Endothelial cell of umbilical vein (primary cell): Measurements from ENCODE around the gene CXXC5. TPM values are rescaled to one million over a fixed set of nuclear protein-coding genes. Genes with fewer than 3 reads are reported as not detected.

ENCODE experiments used
- BruUV-seq: library from RNA; stranded (reverse); fragments of 400-500 nt; replicated peaks from 2 replicates; lab custom pipeline; 2021; lab: Mats Ljungman, UMichigan
- CTCF ChIA-PET: fragments of 300-600, 350-600 bp; sonication (Branson Sonifier 250); formaldehyde crosslinking; loops from one replicate; lab custom pipeline; 2021; ENCODE audit warnings: antibody characterized with exemption, inconsistent platforms; lab: Charles Lee
- POLR2A ChIA-PET: fragments of 300-600, 350-600 bp; sonication (Branson Sonifier 250); formaldehyde crosslinking; loops from one replicate; lab custom pipeline; 2021; ENCODE audit warnings: antibody characterized with exemption, inconsistent platforms; lab: Charles Lee
- DNase-seq: peaks from one replicate; pipeline ENCODE4 v3.0.0-alpha.2; 2011; ENCODE audit warnings: low read depth, low spot score
- FAIRE-seq: peaks from 2 replicates; lab custom pipeline; 2011; peaks lifted over from hg19 to GRCh38; lab: Jason Lieb, UNC
- H2AFZ ChIP-seq: 2 replicates; pipeline ENCODE4 v1.6.0; 2012; ENCODE audit warnings: low read depth, low read length, control low read depth, inconsistent platforms
- H3K27ac ChIP-seq: 2 replicates; pipeline ENCODE4 v1.5.1; 2011; ENCODE audit warnings: low read depth, mild to moderate bottlenecking, control low read depth, low read length, moderate library complexity; ENCODE audit not compliant: insufficient read depth
- H3K27me3 ChIP-seq, 2 experiments: 2 replicates each; pipeline versions ENCODE4 v1.6.0 to v1.6.1; 2011; ENCODE audit warnings: low read length in 2 of 2, mixed read lengths in 1 of 2; ENCODE audit not compliant: control insufficient read depth in 2 of 2, insufficient read depth in 2 of 2
- H3K36me3 ChIP-seq, 2 experiments: 2 replicates in 1 of 2; 3 replicates in 1 of 2; pipeline ENCODE4 v1.5.1; 2011; ENCODE audit warnings: low read length in 2 of 2, mild to moderate bottlenecking in 1 of 2, moderate library complexity in 1 of 2; ENCODE audit not compliant: control insufficient read depth in 2 of 2, insufficient read depth in 2 of 2; ENCODE audit errors: extremely low read depth in 1 of 2
- H3K4me1 ChIP-seq: 3 replicates; pipeline ENCODE4 v1.5.1; 2011; ENCODE audit warnings: mild to moderate bottlenecking, low read length; ENCODE audit not compliant: control insufficient read depth, insufficient read depth; ENCODE audit errors: extremely low read depth
- H3K4me2 ChIP-seq: 2 replicates; pipeline ENCODE4 v1.6.1; 2011; ENCODE audit warnings: low read length, control low read depth, mixed read lengths; ENCODE audit not compliant: insufficient read depth
- H3K4me3 ChIP-seq, 3 experiments: fragments of 200-600 bp in 1 of 3; sonication (generic), shearing (Covaris generic) in 1 of 3; replicated peaks in 1 of 3; 2 replicates each; pipeline ENCODE4 v1.5.1; 2011 to 2016; ENCODE audit warnings: control low read depth in 3 of 3, low read length in 3 of 3, mild to moderate bottlenecking in 2 of 3, inconsistent platforms in 1 of 3, low read depth in 1 of 3, moderate library complexity in 1 of 3; ENCODE audit not compliant: insufficient read depth in 1 of 3
- H3K79me2 ChIP-seq: 2 replicates; pipeline ENCODE4 v1.6.0; 2012; ENCODE audit warnings: low read length, inconsistent platforms; ENCODE audit not compliant: control insufficient read depth, insufficient read depth
- H3K9ac ChIP-seq: replicated peaks from 2 replicates; pipeline ENCODE3; 2011; ENCODE audit warnings: low read length, control low read depth; ENCODE audit not compliant: insufficient read depth; ENCODE audit errors: extremely low read depth
- H3K9me1 ChIP-seq: replicated peaks from 3 replicates; pipeline ENCODE4 v1.6.0; 2011; ENCODE audit warnings: mild to moderate bottlenecking, low read length; ENCODE audit not compliant: control insufficient read depth, insufficient read depth; ENCODE audit errors: extremely low read depth
- H3K9me3 ChIP-seq: replicated peaks from 2 replicates; pipeline ENCODE4 v1.5.1; 2012; ENCODE audit warnings: low read length, inconsistent platforms; ENCODE audit not compliant: control insufficient read depth, insufficient read depth
- H4K20me1 ChIP-seq: replicated peaks from 2 replicates; pipeline ENCODE3; 2011; ENCODE audit warnings: mild to moderate bottlenecking, low read length; ENCODE audit not compliant: control insufficient read depth, insufficient read depth; ENCODE audit errors: extremely low read depth
- EZH2 ChIP-seq: IDR thresholded peaks from 2 replicates; pipeline ENCODE4 v1.6.1; 2012; ENCODE audit warnings: borderline replicate concordance, low read depth, mild to moderate bottlenecking, moderate library complexity, low read length, inconsistent platforms; ENCODE audit not compliant: severe bottlenecking
- GATA2 ChIP-seq: IDR thresholded peaks from 2 replicates; pipeline ENCODE4 v1.7.0; 2011; ENCODE audit warnings: low read depth, mild to moderate bottlenecking, moderate library complexity, mixed read lengths, low read length; ENCODE audit not compliant: insufficient read length, insufficient read depth
- MYC ChIP-seq: IDR thresholded peaks from one replicate; pipeline ENCODE4 v1.6.1; 2011; ENCODE audit warnings: mild to moderate bottlenecking, low read depth, low read length
- POLR2A ChIP-seq: IDR thresholded peaks from 2 replicates; pipeline ENCODE4 v1.6.1; 2012; ENCODE audit warnings: low read depth, mild to moderate bottlenecking, control low read depth, low read length
- dilution Hi-C: fragments of 300-500 bp; cut with MboI; formaldehyde crosslinking; loops from one replicate; pipeline ENCODE4 v1.15.0; 2019; ENCODE audit warnings: low sequenced_read_pairs; ENCODE audit not compliant: extremely low pct_ligation_motif_present
- intact Hi-C: fragments of 100-400 bp; cut with micrococcal nuclease; formaldehyde crosslinking; loops from one replicate; pipeline ENCODE4 v1.10.0; 2022
- polyA plus RNA-seq, 4 experiments: library from polyadenylated mRNA; depleted of rRNA in 3 of 4; stranded (reverse) in 3 of 4; unstranded in 1 of 4; fragments of >200 nt; gene quantifications; 2 replicates each; pipeline versions ENCODE4 v1.2.1 to v1.2.3, GENCODE V29; 2011 to 2012; ENCODE audit warnings: missing spikeins in 1 of 4
- total RNA-seq: library from RNA; stranded (reverse); gene quantifications from 2 replicates; pipeline ENCODE4 v1.2.3, GENCODE V29; 2021

The CXXC5 gene
- total and polyA plus RNA-seq, 2 donors (not counting 3 experiments of a cell fraction or from before 2014, with no cell fraction given): 2.7 to 5.5 TPM

- ChIA-PET CTCF (interaction anchor here (0.5 to 2.1 kb wide), 3 partner anchors 12 to 475 kb away, joined by 3 to 12 read pairs (median 5); no protein-coding TSS in a partner anchor), POLR2A (no interaction called here)
- H3K36me3 ChIP-seq: peaks cover 0 to 3% of the 10 kb centered on the region in 2 experiments
- no peak overlapping the region for H3K9ac ChIP-seq
- H2AFZ ChIP-seq: no peak overlapping the region
- no peaks in the 10 kb centered on the region for H3K4me1 ChIP-seq
- intact Hi-C loops (no loop called here), dilution Hi-C loops (no loop called here)
- H3K79me2 ChIP-seq: no peaks in the 10 kb centered on the region
- no peaks in the 10 kb centered on the region for H4K20me1 ChIP-seq
- TF ChIP-seq GATA2 (no peak), POLR2A (no peak), MYC (no peak), EZH2 (no peak)
- no peaks in the 10 kb centered on the region for H3K9me3 ChIP-seq
- H3K27me3 ChIP-seq: no peaks in the 10 kb centered on the region
- no peak overlapping the region for H3K4me3 ChIP-seq
- FAIRE-seq (peak; percentile 12), DNase-seq (no peak)
- H3K4me2 ChIP-seq: no peak overlapping the region
- H3K9me1 ChIP-seq: no peaks in the 10 kb centered on the region
- BruUV-seq: no TSS peak
- H3K27ac ChIP-seq: no peak overlapping the region
These were observed 35.4 kb downstream of the CXXC5 start for GRCh38 chr5:139683295-139684271.

GRCh38 chr5:139684350-139684880 lies 36.3 kb downstream of the CXXC5 start:
- Histone ChIP-seq H3K9me1 (no peaks in the 10 kb centered on the region), H3K9ac (no peak overlapping the region), H3K4me2 (no peak overlapping the region), H3K27ac (no peak overlapping the region), H3K9me3 (no peaks in the 10 kb centered on the region), H3K27me3 (no peaks in the 10 kb centered on the region), H3K79me2 (no peaks in the 10 kb centered on the region), H2AFZ (no peak overlapping the region), H3K4me1 (no peaks in the 10 kb centered on the region), H3K4me3 (no peak overlapping the region), H3K36me3 (peaks cover 0 to 3% of the 10 kb centered on the region in 2 experiments), H4K20me1 (no peaks in the 10 kb centered on the region)
- intact Hi-C loops (no loop called here), dilution Hi-C loops (no loop called here)
- ChIA-PET CTCF (interaction anchor here (0.5 to 2.3 kb wide), 4 partner anchors 13 to 474 kb away, joined by 3 to 12 read pairs (median 8); no protein-coding TSS in a partner anchor), POLR2A (no interaction called here)
- no peak for TF ChIP-seq EZH2
- FAIRE-seq (no peak), DNase-seq (no peak)
- no TSS peak for BruUV-seq
